Skeletal muscle cell (primary cell): ENCODE measurements around the gene OR4K5.
"Not testable (repeated sequence)": the region's sequence is repeated elsewhere in the genome, so short reads cannot be mapped to it uniquely, and the experiment has no call there.

Experiments used
- DNase-seq: peaks from one replicate; pipeline ENCODE4 v3.0.0-alpha.2; 2010; ENCODE audit warnings: low read depth
- H3K4me3 ChIP-seq: 2 replicates; pipeline ENCODE4 v1.5.1; 2011; ENCODE audit warnings: low read depth, mild to moderate bottlenecking, control low read depth, low read length, moderate library complexity

Gene OR4K5, protein sequence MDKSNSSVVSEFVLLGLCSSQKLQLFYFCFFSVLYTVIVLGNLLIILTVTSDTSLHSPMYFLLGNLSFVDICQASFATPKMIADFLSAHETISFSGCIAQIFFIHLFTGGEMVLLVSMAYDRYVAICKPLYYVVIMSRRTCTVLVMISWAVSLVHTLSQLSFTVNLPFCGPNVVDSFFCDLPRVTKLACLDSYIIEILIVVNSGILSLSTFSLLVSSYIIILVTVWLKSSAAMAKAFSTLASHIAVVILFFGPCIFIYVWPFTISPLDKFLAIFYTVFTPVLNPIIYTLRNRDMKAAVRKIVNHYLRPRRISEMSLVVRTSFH

DNA sequence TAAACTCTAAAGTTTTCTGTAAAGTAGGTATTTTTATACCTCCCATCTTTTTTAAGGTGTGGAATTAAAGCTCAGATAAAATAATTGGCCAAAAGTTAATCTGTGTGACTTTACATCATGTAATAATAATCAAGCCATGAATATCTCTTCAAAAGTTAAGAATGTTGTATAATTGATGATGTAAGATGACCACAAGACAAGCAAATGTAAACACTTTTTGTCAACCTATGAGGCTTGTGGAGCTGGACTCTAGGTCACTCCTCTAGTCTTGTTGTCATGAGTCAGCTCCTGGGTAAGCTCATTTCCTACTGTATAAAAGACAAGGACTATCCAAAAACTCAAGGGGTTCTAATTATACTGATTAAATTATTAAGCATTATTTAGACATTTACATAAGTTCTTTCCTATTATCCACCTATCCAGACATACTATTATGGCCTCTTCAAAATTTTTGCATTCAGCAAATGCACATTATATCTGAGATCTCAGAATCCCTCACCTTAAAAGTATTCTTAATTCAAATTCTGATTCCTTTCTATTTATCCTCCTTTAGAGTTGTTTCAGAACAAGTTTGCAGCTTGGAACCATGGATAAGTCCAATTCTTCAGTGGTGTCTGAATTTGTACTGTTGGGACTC lies at the start of gene OR4K5:
Gene OR4K5 (plus strand): TSS at position 587 of the 637 bp plus-strand sequence. CDS start 0 bp downstream, at position 587.
- H3K4me3 ChIP-seq, result no peak within 1 kb of the TSS
- DNase-seq, result no peak

DNA sequence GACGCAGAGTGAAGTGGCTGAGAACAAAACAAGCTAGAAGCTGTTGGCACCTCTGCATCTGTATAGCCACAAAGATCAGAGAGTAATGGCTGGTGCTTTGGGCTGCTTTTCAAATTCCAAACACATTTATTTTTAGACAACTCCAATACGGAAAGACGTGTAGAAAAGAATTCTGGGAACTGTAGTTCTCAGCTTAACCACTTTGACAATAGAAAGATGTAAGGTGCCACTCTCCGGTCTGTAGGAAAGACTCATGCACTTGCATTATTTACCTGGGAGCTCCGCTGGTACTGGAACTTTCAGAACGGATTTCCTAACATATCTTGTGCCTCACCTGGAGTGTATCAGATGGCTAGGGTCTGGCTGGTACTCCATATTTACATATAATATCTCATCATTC lies 47.2 kb upstream of the OR4K5 start:
- no peak for DNase-seq
- no peak overlapping the region for H3K4me3 ChIP-seq

DNA sequence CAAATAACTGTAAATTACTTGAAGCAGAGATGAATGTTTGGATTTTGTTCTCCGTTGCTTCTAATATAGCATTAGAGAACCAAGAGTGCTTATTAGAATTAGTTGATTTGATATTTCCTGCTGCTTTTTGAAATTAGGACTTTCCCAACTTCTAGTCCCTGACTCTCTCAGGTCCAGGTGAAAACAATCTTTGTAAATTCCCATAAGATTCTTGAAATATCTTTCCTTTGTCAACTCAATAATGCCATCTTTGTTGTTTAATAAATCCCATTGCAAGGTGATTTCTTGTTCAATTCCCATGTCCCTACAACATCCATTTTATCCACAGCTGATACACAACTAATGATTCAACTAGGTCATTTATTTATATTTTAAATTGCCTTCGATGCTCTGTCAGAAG lies 45.6 kb upstream of the OR4K5 start, which contains the start of gene OR4K2:
Gene OR4K2 (plus strand): TSS at position 301 of the 400 bp plus-strand sequence. CDS start 1,126 bp downstream, outside the sequence.
- no peak within 1 kb of the TSS for H3K4me3 ChIP-seq
- no peak for DNase-seq

DNA sequence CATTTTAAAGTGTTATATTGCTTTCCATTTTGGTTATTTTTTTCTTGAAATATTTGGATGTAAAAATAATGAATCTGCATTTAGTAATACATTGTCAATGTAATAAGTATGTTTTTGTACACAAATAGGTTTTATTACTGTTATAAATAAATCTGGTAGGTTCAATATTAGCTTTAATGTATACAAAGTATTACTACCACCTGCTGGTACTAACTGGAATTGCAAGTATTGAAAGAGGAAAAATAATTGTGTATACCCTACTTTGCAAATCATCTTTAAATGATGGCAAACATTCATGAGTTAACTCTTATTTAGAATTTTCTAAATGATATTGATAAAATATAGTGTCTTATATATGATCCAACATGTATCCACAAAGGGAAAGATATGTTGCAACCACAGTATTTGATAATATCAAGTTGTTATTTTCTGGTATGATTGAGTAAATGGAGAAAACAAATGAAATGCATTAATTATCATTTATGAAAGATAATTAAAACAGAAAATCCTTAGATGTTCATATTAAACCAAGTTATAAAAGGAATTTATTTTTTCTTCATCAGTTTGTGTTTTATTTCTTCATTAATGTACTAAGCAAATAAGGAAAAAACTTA lies 42.3 kb upstream of the OR4K5 start:
- H3K4me3 ChIP-seq, result no peak overlapping the region
- DNase-seq, result no peak

DNA sequence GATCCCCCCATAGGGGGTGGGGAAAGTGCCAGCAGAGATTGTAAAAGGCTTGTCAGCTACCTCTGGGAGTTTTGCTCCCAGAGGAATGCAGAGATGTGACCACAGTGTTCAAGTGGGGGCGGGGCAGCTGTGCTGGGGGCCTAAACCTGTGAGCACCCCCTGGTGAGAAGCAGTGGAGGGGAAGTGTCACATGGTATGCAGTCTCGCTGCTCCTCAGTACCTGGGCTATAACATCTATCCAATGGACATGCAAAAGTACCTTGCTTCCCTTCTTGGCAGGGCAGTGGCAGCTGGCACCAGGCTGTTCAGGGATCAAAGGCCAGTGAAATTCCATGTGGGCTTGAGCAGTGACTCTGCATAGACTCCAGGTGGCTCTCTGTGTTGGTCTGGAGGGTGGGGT lies 25.1 kb upstream of the OR4K5 start:
- no peak overlapping the region for H3K4me3 ChIP-seq

DNA sequence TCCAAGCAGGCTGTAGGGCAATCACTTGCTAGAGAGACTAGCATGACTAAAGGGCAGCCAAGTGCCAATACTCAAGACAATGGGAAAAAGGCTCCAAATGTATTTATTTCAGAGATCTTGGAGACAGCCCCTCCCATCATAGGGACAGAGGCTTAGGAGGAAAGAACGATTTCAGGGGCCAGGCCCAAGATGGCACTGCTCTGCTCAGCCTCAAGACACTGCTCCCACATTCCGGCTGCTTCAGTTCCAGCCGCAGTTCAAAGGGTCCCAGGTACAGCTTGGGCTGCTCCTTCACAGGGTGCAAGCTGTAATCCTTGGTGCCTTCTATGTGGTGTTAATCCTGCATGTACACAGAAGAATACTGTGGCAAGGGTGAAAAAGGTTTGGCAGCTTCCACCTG lies 19.4 kb upstream of the OR4K5 start:
- no peak for DNase-seq
- H3K4me3 ChIP-seq, result no peak overlapping the region

More for the DNA sequence above, 25.1 kb upstream of the OR4K5 start:
- DNase-seq, result no peak

DNA sequence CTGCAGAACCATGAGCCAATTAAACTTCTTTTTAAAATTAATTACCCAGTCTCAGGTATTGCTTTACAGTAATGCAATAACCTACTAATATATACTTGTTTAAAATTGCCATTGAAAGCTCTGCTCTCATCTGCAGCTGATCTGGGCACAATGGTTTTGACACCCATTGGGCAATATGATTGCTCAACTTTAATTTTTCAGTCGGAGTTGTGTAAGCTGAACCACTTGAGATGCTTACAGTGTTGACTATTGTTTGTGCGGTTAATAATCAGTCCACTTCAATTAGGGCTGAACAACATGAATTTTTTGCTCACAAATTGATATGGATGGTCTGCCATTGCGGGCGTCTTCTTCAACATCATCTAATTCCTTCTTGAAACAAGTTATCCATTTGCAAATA lies 18.0 kb upstream of the OR4K5 start:
- no peak overlapping the region for H3K4me3 ChIP-seq
- DNase-seq, result no peak

DNA sequence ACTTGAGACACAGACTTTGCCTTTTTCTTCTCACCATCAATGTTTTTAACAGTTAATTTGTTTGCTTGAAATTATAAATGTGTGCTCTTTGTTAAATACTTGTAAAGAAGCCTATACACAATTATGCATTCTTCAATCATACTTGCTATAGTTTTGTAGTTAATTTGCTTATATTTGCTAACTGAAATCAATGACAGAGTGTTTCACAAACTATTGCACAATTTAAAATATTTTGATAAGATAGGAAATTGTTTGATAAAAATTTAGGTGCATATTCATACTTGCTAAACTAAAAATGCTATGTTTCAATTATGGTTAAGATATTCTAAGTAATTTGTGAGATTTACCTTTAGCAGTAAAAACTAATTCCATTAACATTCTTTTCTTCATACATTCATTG lies 13.7 kb upstream of the OR4K5 start:
- H3K4me3 ChIP-seq, result no peak overlapping the region
- DNase-seq, result no peak

DNA sequence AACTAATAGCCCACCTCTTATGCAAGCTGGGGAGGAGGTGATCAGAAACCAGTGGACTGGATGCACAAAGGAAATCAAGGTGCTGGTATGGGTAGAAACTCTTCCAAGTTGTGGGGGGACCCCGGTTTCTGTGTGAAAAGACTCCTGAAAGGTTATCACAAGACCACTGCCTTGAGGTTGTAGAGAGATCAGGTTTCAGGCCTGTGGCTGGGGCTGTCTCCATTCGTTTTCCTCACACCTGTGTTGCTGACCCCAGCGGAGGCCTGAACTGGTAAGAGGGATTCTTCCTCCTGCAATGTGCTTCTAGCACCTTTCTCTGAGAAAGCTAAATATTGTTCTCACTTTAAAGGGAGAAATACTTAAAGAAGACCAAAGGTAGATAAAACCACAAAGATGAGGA lies 9.3 kb upstream of the OR4K5 start:
- H3K4me3 ChIP-seq, result no peak overlapping the region
- DNase-seq, result no peak

DNA sequence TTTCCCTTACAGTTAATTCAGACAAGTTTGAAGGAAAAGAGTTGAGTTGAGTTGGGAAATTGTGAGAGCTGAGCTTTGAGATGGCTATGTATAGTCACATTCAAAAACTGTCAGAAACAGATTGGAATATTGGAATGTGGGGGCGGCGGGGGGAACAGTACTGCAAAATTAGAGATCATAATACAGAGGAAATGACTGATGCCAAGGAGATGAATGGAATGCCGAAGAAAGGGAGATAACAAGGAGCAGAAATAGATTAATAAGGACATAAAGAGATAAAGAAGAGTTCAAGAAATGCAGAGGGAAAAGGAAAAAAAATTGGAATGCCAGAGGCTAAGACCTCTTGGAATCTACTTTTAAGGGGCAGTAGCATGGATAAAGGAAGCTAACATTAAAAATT lies 3.2 kb upstream of the OR4K5 start:
- no peak overlapping the region for H3K4me3 ChIP-seq
- DNase-seq, result no peak

DNA sequence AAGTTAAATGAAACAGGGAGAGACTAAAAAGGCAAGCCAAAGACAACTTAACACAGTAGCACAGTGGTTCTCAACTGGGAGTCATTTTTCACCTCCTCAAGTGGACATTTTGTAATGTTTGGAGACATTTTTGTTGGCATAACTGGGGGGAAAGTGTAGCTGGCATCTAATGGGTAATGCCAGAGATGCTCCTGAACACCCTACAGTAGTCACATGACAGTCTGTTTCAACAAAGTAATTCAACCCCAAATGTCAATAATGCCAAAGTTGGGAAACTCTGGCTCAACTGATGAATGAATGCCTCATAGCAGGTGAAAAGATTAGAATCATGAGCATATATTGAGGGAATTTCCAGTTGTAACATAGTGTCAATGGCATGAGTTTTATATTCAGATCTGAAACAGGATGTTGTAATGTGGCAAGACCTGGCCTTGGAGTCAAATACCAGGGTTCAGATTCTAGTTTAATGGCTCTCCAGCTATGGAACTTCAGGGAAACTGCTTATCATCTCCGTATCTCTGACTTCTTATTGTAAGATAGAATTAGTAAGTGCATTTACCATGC lies 2.4 kb upstream of the OR4K5 start:
- no peak for DNase-seq
- no peak overlapping the region for H3K4me3 ChIP-seq

DNA sequence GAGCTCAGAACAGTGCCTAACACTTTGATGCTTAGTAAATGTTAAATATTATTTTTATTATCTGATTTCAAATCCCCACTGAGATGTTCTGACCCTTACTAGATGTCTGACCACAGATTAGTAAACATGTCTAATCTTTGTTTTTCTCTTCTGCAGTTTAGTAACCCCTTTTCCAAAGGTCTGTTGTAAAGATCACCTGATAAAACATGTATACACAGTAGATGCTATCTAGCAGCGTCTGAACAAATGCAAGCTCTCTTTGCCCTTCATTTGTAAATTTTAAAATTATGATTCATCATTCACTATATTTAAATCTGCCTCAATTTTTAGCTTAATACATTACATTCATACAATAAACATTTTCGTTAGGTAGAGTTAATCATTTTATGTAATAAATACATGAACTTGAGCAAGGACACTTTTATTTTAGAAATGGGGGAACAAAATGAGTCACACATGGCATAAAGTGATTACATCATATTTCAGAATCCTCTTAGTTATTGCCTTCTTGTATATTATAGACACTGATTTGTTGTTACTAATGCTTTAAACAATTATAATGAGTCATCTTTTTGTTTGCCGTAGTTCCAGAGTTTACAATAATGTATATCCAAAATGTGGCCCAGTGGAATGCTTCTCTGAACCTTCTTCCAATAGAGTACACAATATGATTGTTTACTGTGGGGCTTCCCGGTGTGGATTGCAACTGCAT lies 1.7 kb upstream of the OR4K5 start:
- DNase-seq, result no peak
- no peak overlapping the region for H3K4me3 ChIP-seq

DNA sequence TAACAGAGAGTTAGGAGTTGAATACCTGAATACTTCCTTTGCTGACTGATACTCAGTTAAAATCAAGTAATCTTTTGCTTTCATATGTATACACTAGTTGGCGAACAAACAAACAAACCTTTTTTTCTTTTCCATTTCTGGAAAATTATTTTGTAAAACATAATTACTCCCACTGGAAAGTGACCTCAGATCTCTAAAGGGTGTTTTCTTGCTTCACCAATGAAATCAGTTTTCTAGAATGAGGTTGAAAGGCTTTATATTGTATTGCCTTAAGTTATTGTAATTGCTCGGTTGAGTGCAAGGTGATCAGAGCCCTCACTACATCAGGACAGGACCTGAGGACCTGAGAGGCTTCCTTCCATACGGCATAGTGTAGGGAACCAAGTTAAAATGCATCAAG lies 10.2 kb downstream of the OR4K5 start, which contains the start of gene OR4K1:
Gene OR4K1 (plus strand): TSS at position 301 of the 400 bp plus-strand sequence. CDS start 4,750 bp downstream, outside the sequence.
- no peak within 1 kb of the TSS for H3K4me3 ChIP-seq
- DNase-seq, result no peak

DNA sequence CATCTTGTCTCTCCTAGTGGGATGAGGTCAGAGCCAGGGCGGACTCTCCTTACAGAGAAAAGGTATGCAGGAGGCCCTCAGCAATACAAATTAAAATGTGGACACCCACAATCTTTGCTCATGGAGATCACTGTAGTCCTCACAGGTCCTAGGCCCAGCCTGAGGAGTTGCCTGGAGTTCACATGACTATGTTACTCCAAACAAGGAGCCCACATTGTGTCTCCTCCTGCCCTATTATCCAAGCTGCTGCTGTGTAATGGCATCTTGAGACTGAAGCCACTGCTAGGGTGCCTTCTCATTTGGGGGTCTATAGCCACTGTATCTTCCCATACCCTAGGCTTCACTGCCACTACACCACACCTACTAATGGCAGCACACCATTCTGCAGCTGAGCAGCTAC lies 21.3 kb downstream of the OR4K5 start:
- H3K4me3 ChIP-seq, result no peak overlapping the region
- DNase-seq, result no peak

DNA sequence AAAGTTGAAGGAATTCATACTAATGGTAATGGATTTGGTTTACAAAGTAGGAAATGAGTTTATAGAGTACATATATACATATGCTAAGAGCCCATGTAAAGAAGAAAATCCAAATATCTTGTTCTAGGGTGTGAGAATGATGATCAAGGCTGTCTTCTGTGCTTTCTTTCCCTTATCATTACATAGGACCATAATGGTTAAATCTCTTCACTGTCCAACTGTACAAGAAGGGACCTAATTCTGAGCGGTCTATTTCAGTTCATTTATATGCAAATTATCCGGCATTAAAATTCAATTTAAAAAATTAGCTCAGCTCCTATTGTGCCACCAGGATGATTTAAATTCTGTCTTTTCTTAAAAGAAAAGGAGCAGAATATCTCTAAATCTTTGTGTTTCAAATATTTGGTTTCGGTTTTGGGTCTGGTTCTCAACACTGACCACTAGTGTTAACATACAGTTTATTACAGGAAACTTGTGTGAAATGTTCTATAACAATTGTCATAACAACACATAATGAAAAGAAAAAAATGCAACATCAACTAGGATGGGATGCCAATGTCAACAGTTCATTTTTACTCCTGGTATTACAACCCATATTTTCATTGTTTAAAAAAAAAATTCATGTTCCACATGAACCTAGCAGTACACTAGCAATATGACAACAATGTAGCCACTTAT lies 27.1 kb downstream of the OR4K5 start:
- DNase-seq, result no peak
- H3K4me3 ChIP-seq, result no peak overlapping the region

DNA sequence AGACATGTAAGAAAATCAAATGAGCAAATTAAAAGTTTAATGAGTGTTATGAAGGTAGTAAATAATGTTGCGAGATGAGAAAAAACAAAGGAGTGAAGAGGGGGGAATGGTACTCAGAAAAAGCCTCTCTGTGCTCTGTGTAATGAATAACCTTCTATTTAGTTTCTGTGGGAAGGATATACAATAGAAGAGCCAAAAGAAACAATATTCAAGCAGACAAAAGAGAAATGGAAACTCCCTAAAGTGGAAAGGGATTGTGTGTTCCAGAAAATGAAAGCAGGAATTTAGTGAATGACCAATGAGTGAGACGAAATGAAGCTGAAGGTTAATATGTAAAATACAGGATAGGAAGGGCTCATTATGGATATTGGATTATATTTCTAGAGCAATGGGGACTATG lies 28.8 kb downstream of the OR4K5 start:
- no peak for DNase-seq
- H3K4me3 ChIP-seq, result no peak overlapping the region

DNA sequence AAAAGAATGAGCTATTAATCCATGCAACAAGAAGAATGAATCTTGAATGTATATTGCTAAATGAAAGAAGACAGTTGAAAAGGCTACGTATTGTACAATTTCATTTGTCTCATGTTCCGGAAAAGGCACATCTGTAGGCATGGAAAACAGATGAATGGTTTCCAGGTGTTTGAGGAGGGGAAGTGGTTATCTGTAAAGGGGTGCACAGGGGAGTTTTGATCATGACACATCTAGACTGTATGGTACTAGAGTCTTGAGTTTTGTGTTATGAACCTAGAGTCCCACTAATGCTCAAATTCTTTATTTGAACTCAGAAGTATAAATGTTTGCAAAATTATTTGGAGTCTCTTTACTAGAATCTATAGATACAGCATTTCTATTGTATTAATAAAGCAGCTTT lies 49.3 kb downstream of the OR4K5 start:
- DNase-seq, H3K4me3 ChIP-seq: not testable (repeated sequence)
